ENCODE data around the gene PTPA.

- TF ChIP-seq CTCF (IDR thresholded peaks at IDR 0.05) (no peak), EP300 (IDR thresholded peaks at IDR 0.05) (no peak), POLR2AphosphoS5 (IDR thresholded peaks at IDR 0.05) (no peak), POLR2A (IDR thresholded peaks at IDR 0.05) (no peak)
These were observed 2.6 kb downstream of the PTPA start for GRCh38 chr9:129113645-129114304.
